HepG2 (cell line): ENCODE results near the gene SPACDR. TPM values are rescaled to one million over a fixed set of nuclear protein-coding genes. Genes with fewer than 3 reads are reported as not detected.

Experiments
- AKNA ChIP-seq: sonication (generic); formaldehyde crosslinking; IDR thresholded peaks from 2 replicates; pipeline ENCODE4 v1.4.0; 2020; ENCODE audit warnings: missing genetic modification reagents, borderline replicate concordance
- ATF2 ChIP-seq: sonication (generic); formaldehyde crosslinking; IDR thresholded peaks from 2 replicates; pipeline ENCODE4 v1.4.0; 2020; ENCODE audit warnings: missing genetic modification reagents
- HIVEP1 ChIP-seq: sonication (generic); formaldehyde crosslinking; IDR thresholded peaks from 2 replicates; pipeline ENCODE4 v1.4.0; 2020; ENCODE audit warnings: mild to moderate bottlenecking, missing genetic modification reagents
- IKZF5 ChIP-seq: IDR thresholded peaks from 2 replicates; pipeline ENCODE4 v1.6.1; 2018; ENCODE audit warnings: missing genetic modification reagents, mild to moderate bottlenecking, missing compliant biosample characterization
- MTA3 ChIP-seq: sonication (generic); formaldehyde crosslinking; IDR thresholded peaks from 2 replicates; pipeline ENCODE4 v1.4.0; 2020; ENCODE audit warnings: missing genetic modification reagents
- MTF2 ChIP-seq: sonication (generic); formaldehyde crosslinking; IDR thresholded peaks from 2 replicates; pipeline ENCODE4 v1.5.0; 2020; ENCODE audit warnings: missing genetic modification reagents, borderline replicate concordance
- MYNN ChIP-seq: sonication (generic); formaldehyde crosslinking; IDR thresholded peaks from 2 replicates; pipeline ENCODE4 v1.4.0; 2020; ENCODE audit warnings: mild to moderate bottlenecking, low read depth, missing genetic modification reagents
- NFE2 ChIP-seq: sonication (generic); formaldehyde crosslinking; IDR thresholded peaks from 2 replicates; pipeline ENCODE4 v1.4.0; 2020; ENCODE audit warnings: missing genetic modification reagents
- NFKB2 ChIP-seq: sonication (generic); formaldehyde crosslinking; IDR thresholded peaks from 2 replicates; pipeline ENCODE4 v1.4.0; 2020; ENCODE audit warnings: missing genetic modification reagents, borderline replicate concordance
- RFX1 ChIP-seq: fragments of 450-650 bp; IDR thresholded peaks from 2 replicates; pipeline ENCODE4 v1.6.1; 2017
- SMARCC2 ChIP-seq: fragments of 450-650 bp; IDR thresholded peaks from 2 replicates; pipeline ENCODE4 v1.6.1; 2017; ENCODE audit warnings: antibody characterized with exemption, mild to moderate bottlenecking
- SOX5 ChIP-seq: IDR thresholded peaks from 2 replicates; pipeline ENCODE4 v1.6.1; 2016; ENCODE audit warnings: borderline replicate concordance
- SUZ12 ChIP-seq: fragments of 150-350 bp; IDR thresholded peaks from 2 replicates; pipeline ENCODE4 v1.6.1; 2014; ENCODE audit warnings: low read depth, low read length
- YEATS2 ChIP-seq: sonication (generic); formaldehyde crosslinking; IDR thresholded peaks from 2 replicates; pipeline ENCODE4 v1.4.0; 2020; ENCODE audit warnings: missing genetic modification reagents, borderline replicate concordance
- ZC3H4 ChIP-seq: sonication (generic); formaldehyde crosslinking; IDR thresholded peaks from 2 replicates; pipeline ENCODE4 v1.4.0; 2020; ENCODE audit warnings: missing genetic modification reagents, borderline replicate concordance
- ZNF367 ChIP-seq: sonication (generic); formaldehyde crosslinking; IDR thresholded peaks from 2 replicates; pipeline ENCODE4 v1.4.0; 2020; ENCODE audit warnings: missing genetic modification reagents, borderline replicate concordance
- ZNF784 ChIP-seq: sonication (generic); formaldehyde crosslinking; IDR thresholded peaks from 2 replicates; pipeline ENCODE4 v1.5.1; 2020; ENCODE audit warnings: missing genetic modification reagents, mild to moderate bottlenecking, borderline replicate concordance
- polyA plus RNA-seq, 8 experiments: library from polyadenylated mRNA; depleted of rRNA in 3 of 8; stranded (reverse) in 7 of 8; unstranded in 1 of 8; fragments of >200 nt; fragmentation: Illumina TruSeq in 4 of 8; extraction: Trizol in 4 of 8; gene quantifications; 2 replicates each; pipeline versions ENCODE4 v1.2.1 to v1.2.3, GENCODE V29; 2011 to 2016; ENCODE audit warnings: low read depth in 4 of 8, missing spikeins in 1 of 8, mixed read lengths in 1 of 8; ENCODE audit not compliant: insufficient read depth in 1 of 8
- total RNA-seq, 5 experiments: library from RNA; depleted of rRNA; stranded (reverse); fragments of >200 nt; fragmentation: Illumina TruSeq; extraction: Trizol; gene quantifications; 2 replicates each; pipeline ENCODE4 v1.2.3, GENCODE V29; 2016; ENCODE audit warnings: low read depth in 1 of 5
- TF ChIP-seq, protein P1 (sequence below): sonication (generic); formaldehyde crosslinking; IDR thresholded peaks from 2 replicates; pipeline ENCODE4 v1.4.0; 2020; ENCODE audit warnings: missing genetic modification reagents

Gene SPACDR
- total and polyA plus RNA-seq, 2 of the 13 experiments (the other 11 are each of a cell fraction or from before 2014, with no cell fraction given) = 0.41 TPM; not detected in 1

- peak; percentile 91; the same call in 1 of the 2 replicates for TF ChIP-seq AKNA
- TF ChIP-seq SUZ12 = peak; percentile 47
- TF ChIP-seq RFX1 = no peak
- peak; percentile 57; the same call in 1 of the 2 replicates for TF ChIP-seq IKZF5 (CRISPR knock-in tag)
- peak; percentile 79 for TF ChIP-seq NFKB2 (CRISPR knock-in tag)
- TF ChIP-seq ZNF784 (CRISPR knock-in tag) = no peak
- TF ChIP-seq MTF2 = peak; percentile 68; the same call in 1 of the 2 replicates
- peak; percentile 91 for TF ChIP-seq ZNF367 (CRISPR knock-in tag)
- TF ChIP-seq MTA3 (CRISPR knock-in tag) = no peak
- TF ChIP-seq HIVEP1 (CRISPR knock-in tag) = peak; percentile 83
- TF ChIP-seq MYNN (CRISPR knock-in tag) = peak; percentile 60; the same call in 1 of the 2 replicates
- peak; percentile 49; the same call in 1 of the 2 replicates for TF ChIP-seq ZC3H4 (CRISPR knock-in tag)
- TF ChIP-seq, protein P1, sequence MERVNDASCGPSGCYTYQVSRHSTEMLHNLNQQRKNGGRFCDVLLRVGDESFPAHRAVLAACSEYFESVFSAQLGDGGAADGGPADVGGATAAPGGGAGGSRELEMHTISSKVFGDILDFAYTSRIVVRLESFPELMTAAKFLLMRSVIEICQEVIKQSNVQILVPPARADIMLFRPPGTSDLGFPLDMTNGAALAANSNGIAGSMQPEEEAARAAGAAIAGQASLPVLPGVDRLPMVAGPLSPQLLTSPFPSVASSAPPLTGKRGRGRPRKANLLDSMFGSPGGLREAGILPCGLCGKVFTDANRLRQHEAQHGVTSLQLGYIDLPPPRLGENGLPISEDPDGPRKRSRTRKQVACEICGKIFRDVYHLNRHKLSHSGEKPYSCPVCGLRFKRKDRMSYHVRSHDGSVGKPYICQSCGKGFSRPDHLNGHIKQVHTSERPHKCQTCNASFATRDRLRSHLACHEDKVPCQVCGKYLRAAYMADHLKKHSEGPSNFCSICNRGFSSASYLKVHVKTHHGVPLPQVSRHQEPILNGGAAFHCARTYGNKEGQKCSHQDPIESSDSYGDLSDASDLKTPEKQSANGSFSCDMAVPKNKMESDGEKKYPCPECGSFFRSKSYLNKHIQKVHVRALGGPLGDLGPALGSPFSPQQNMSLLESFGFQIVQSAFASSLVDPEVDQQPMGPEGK (CRISPR knock-in tag) = peak; percentile 99
- no peak for TF ChIP-seq SOX5
- TF ChIP-seq ATF2 = no peak
- TF ChIP-seq SMARCC2 = no peak
- no peak for TF ChIP-seq NFE2
- peak; percentile 69; the same call in 1 of the 2 replicates for TF ChIP-seq YEATS2 (CRISPR knock-in tag)
Measured at GRCh38 chr7:100428199-100428966, 35.7 kb downstream of the SPACDR start, which contains the start of gene ZCWPW1 (continued).
